ENCODE results near the gene TMEM244.
"Not testable (repeated sequence)": the region's sequence is repeated elsewhere in the genome, so short reads cannot be mapped to it uniquely, and the experiment has no call there.

The TMEM244 gene

DNA sequence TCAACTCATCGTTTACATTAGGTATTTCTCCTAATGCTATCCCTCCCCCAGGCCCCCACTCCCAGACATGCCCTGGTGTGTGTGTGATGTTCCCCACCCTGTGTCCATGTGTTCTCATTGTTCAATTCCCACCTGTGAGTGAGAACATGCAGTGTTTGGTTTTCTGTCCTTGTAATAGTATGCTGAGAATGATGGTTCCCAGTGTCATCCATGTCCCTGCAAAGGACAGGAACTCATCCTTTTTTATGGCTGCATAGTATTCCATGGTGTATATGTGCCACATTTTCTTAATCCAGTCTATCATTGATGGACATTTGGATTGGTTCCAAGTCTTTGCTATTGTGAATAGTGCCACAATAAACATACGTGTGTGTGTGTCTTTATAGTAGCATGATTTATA is 54.0 kb downstream of the TMEM244 start:
- DNase-seq: not testable (repeated sequence)

DNA sequence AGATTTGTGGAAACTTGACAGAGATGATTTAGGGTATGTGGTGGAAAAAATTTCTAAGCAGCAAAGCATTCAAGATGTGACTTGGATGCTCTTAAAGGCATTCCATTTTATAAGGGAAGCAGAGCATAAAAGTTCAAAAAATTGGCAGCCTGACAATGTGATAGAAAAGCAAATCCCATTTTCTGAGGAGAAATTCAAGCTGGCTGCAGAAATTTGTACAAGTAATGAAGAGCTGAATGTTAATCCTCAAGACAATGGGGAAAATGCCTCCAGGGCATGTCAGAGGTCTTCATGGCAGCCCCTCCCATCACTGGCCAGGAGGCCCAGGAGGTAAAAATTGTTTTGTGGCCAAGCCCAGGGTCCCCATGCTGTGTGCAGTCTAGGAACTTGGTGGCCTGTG is 58.2 kb downstream of the TMEM244 start:
- DNase-seq: not testable (repeated sequence)

DNA sequence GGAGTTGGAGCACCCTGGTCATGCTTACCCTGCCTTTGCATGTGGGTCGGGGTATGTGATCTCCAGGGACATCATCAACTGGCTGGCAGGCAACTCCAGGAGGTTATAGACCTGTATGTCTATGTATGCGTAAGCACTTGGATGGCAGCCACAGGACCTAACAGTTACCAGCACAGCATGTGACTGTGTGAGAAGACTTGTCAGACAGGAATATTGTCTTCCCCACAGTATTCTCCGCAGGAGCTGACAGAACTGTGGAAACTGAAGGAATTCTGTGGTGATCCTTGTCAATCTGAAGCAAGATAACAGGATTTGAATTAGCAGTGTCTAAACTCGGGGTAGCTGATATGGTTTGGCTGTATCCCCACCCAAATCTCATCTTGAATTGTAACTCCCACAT is 59.2 kb downstream of the TMEM244 start:
- no peak for DNase-seq

DNA sequence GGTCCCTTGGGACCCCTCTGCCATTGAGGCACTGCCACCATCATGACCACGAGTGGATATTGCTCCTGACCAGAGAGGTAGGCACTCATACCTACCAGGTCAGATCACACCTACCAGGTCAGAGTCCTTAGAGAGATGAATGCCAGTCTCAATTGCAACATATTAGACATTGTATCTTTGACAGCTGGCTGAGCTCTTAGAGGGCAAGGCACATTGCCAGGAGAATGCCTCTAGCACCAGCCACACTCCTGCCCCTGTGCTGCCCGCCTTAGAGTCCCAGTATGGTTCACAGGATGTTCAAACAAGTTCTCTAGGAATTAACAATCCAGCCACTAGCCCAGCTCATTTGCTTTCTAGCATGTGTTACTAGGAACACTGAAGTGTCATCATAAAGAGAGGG is 65.9 kb downstream of the TMEM244 start:
- DNase-seq: no peak

DNA sequence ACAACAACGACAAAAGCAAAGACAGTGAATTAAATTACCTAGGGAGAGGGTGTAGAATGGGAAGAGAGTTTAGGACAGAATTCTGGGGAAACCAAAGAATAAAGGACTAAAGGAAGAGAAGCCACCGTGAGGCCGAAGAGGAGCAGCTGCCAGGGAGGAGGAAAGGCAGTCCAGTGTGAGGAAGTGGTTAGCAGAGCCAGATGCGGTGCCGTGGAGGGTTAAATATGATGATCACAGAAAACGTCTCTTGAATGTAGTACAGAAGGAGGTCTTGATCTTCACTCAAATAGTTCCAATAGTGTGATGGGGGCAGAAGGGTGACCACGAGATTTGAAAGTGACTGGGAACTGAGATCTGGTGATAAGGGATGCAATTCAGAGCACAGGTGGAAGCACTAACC is 67.7 kb downstream of the TMEM244 start:
- DNase-seq: no peak

DNA sequence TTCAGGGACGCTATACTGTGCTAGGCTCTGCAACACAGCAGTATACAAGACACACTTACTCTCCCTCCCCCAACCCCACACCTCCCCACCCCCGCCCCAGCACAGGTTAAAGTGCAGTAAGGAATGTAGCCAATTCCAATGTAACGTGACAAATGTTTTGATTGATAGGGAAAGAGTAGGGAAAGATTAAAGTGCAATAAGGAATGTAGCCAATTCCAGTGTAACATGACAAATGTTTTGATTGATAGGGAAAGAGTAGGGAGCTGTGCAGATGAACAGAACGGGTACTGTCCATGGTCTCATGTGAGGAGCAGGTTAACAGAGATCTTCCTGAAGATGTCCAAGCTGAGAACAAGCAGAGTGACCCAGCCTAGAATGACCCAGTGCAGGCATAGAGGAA is 69.1 kb downstream of the TMEM244 start:
- no peak for DNase-seq

DNA sequence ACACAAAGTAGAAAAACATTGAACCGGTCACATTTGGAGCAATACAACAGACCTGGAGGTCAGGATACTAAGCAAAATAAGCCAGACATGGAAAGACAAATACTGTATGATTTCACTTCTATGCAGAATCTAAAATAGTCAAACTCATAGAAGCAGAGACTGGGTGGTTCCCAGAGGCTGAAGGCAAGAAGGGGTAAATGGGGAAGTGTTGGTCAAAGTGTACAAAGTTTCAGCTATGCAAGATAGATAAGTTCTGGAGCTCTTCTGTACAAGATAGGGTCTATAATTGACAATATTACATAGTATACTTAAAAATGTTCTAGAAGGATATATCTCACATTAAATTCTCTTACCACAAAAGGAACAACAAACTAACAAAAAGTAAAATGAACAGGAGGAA is 70.3 kb downstream of the TMEM244 start:
- DNase-seq: no peak

DNA sequence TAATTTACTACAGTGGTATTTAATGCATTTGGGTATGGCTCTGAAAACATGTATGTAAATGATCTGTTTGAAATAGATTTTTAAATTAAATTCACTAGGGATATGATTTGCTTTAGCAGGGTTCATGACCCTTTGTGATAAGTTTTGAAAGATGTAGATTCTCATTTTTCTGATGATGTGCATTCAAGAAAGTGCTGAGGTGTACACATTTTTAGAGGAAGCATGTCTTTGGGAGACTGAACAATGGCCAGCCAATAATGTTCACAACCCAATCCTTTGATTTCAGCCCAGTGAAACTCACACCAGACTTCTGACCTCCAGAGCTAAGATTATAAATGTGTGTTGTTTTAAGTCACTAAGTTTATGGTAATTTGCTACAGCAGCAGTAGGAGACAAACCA is 71.1 kb downstream of the TMEM244 start:
- DNase-seq: no peak

DNA sequence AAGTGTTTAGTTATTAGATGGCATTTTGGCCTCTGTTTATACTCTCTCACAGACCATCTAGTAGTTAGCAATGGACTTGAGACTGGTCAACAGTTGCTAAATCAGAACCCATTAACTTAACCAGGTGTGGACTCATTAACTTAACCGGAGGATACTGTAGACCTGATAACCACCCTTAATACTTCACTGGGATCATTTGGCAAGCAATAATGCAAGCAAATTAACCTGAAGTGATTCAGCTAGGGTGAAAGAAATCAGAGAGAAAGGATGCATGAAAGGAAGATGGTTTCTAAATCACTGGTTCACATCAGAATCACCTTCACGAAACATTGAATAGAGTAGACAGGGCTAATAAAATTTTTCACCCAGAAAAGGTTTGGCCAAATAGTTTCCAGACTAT is 73.3 kb downstream of the TMEM244 start:
- DNase-seq: no peak

DNA sequence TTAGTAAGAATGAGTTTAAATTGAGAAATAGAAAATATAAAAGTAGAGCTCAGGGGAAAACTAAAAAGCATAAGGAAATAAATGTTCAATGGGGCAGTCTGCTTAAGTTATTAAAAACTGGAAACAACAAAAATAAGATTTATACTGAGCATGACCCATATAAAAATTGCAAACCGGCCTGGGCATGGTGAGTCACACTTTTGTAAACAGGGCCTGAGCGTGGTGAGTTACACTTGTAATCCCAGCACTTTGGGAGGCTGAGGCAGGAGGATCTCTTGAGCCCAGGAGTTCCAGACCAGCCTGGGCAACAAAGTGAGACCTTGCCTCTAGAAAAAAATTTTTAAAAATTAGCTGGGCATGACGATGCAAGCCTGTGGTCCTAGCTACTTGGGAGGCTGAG is 74.6 kb downstream of the TMEM244 start:
- DNase-seq: no peak

DNA sequence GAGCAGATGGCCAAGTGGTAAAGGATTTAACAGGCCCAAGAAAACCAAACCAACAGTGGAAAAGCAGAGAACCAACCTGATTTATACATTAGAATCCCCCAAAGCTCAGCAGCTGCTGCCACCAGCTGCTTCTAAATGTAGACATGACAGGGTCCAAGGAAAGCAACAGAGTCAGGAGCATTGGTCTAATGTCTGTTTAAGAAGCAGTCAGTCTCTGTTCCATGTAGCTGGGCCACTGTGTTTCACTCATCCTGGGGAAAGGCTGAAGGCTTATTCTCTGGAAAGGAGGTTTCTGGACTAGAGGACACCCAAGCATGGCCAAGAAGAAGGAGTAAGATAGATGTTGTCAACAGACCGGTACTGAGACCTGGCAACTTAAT is 75.4 kb downstream of the TMEM244 start:
- no peak for DNase-seq

DNA sequence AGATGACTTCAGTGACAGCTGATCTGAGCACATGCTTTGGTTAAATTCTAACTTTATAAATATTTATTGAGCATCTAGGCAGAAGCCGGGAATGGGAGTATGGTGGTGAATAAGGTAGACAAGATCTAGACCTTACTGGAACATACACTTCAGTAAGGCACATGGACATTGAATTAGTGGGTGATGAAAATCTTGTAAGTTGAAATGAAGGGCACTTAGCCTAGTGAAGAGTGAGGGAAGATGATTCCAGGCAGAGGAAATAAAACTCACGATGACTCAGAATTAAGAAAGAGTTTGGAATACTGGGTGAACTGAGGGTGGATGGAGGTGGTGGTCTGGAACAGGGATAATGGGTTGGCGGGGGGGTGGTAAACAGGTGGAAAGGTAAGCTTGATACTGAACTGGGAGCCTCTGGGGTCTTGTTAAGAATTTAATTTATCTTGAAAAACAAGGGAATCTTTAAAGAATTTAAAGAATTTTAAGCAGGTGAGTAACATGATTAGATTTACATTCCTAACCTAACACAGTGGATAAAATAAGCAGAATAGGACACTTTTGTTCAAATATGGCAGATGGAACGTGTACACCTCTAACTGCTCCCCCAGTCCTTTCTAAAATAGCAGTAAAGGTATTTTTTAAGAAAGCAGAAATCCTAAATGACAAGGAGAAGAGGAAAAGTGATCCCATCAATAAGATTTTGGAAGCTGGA is 75.9 kb downstream of the TMEM244 start:
- no peak for DNase-seq

Measured in C1 segment of cervical spinal cord (tissue), 14 donors.